Measurements from ENCODE around the gene CFAP61.

The CFAP61 gene

DNA sequence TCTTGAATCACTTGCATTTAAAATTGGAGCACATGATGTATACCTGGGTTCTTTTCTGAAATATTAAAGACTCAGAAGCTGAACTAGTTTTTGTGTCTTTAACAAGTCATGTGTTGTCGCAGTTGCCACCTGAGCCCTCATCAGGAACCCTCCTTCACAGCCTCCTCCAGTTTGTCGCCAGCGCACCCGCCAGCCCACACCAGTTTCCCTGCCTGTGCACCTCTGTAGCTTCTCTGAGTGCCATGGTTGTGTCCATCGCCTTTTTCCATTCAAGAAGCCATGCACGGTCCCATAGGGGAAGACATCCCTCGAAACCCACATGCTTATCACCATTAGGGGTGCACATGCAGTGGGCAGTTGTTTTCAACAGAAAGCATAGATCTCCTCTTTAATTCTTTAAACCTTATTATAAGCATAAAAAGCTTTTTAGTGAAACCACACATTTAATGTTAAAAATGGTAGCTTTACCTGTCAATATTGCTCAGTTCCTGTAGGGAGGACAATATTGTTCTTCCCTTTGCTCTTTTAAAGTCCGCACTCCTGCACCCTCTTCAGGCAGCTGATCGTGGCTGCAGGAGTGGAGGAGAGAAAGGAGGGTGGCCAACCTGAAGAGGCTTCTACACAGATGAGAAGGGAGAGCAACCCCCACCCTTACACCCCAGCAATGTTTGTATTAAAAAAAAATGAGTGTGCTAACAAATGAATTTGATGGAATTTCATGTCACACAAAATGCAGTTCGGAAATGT is 121.9 kb downstream of the CFAP61 start:
- CTCF ChIA-PET, result no interaction called here
- Histone ChIP-seq H3K36me3 (ENCODE audit: control insufficient read depth in 2 of 2, insufficient read depth in 1 of 2, low read length in 2 of 2) (no peaks in the 10 kb centered on the region), H3K4me1 (ENCODE audit: control insufficient read depth, insufficient read depth, low read length) (no peaks in the 10 kb centered on the region), H3K27ac (ENCODE audit: extremely low read depth, low read depth, low read length) (no peak overlapping the region), H3K9me3 (ENCODE audit: control insufficient read depth, insufficient read depth, low read depth, low read length) (no peaks in the 10 kb centered on the region), H3K4me3 (ENCODE audit: low read depth, low read length) (no peak overlapping the region)
- no peak for TF ChIP-seq ZNF830 (tag by site-specific recombination; IDR thresholded peaks at IDR 0.05; ENCODE audit: low read depth)
- no peak for TF ChIP-seq OVOL3 (tag by site-specific recombination; IDR thresholded peaks at IDR 0.05)
- no peak for TF ChIP-seq BCL11A (tag by site-specific recombination; IDR thresholded peaks at IDR 0.05; ENCODE audit: low read depth)
- no peak for TF ChIP-seq ZNF2 (tag by site-specific recombination; IDR thresholded peaks at IDR 0.05)
- TF ChIP-seq, protein P1, sequence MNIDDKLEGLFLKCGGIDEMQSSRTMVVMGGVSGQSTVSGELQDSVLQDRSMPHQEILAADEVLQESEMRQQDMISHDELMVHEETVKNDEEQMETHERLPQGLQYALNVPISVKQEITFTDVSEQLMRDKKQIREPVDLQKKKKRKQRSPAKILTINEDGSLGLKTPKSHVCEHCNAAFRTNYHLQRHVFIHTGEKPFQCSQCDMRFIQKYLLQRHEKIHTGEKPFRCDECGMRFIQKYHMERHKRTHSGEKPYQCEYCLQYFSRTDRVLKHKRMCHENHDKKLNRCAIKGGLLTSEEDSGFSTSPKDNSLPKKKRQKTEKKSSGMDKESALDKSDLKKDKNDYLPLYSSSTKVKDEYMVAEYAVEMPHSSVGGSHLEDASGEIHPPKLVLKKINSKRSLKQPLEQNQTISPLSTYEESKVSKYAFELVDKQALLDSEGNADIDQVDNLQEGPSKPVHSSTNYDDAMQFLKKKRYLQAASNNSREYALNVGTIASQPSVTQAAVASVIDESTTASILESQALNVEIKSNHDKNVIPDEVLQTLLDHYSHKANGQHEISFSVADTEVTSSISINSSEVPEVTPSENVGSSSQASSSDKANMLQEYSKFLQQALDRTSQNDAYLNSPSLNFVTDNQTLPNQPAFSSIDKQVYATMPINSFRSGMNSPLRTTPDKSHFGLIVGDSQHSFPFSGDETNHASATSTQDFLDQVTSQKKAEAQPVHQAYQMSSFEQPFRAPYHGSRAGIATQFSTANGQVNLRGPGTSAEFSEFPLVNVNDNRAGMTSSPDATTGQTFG (tag by site-specific recombination; IDR thresholded peaks at IDR 0.05; ENCODE audit: borderline replicate concordance), result no peak
- TF ChIP-seq ZNF394 (tag by site-specific recombination; IDR thresholded peaks at IDR 0.05; ENCODE audit: borderline replicate concordance), result no peak
- TF ChIP-seq MEIS1 (CRISPR knock-in tag; IDR thresholded peaks at IDR 0.05; ENCODE audit: borderline replicate concordance), result no peak
- TF ChIP-seq, protein P2, sequence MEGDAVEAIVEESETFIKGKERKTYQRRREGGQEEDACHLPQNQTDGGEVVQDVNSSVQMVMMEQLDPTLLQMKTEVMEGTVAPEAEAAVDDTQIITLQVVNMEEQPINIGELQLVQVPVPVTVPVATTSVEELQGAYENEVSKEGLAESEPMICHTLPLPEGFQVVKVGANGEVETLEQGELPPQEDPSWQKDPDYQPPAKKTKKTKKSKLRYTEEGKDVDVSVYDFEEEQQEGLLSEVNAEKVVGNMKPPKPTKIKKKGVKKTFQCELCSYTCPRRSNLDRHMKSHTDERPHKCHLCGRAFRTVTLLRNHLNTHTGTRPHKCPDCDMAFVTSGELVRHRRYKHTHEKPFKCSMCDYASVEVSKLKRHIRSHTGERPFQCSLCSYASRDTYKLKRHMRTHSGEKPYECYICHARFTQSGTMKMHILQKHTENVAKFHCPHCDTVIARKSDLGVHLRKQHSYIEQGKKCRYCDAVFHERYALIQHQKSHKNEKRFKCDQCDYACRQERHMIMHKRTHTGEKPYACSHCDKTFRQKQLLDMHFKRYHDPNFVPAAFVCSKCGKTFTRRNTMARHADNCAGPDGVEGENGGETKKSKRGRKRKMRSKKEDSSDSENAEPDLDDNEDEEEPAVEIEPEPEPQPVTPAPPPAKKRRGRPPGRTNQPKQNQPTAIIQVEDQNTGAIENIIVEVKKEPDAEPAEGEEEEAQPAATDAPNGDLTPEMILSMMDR (tag by site-specific recombination; IDR thresholded peaks at IDR 0.05), result no peak
- TF ChIP-seq ZNF549 (tag by site-specific recombination; IDR thresholded peaks at IDR 0.05), result no peak
- no peak for TF ChIP-seq OSR2 (tag by site-specific recombination; IDR thresholded peaks at IDR 0.05)
- TF ChIP-seq TRIM28 (IDR thresholded peaks at IDR 0.05; ENCODE audit: borderline replicate concordance, low read length), result no peak
- TF ChIP-seq, protein P3, sequence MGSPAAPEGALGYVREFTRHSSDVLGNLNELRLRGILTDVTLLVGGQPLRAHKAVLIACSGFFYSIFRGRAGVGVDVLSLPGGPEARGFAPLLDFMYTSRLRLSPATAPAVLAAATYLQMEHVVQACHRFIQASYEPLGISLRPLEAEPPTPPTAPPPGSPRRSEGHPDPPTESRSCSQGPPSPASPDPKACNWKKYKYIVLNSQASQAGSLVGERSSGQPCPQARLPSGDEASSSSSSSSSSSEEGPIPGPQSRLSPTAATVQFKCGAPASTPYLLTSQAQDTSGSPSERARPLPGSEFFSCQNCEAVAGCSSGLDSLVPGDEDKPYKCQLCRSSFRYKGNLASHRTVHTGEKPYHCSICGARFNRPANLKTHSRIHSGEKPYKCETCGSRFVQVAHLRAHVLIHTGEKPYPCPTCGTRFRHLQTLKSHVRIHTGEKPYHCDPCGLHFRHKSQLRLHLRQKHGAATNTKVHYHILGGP (tag by site-specific recombination; IDR thresholded peaks at IDR 0.05), result no peak
- TF ChIP-seq, protein P4, sequence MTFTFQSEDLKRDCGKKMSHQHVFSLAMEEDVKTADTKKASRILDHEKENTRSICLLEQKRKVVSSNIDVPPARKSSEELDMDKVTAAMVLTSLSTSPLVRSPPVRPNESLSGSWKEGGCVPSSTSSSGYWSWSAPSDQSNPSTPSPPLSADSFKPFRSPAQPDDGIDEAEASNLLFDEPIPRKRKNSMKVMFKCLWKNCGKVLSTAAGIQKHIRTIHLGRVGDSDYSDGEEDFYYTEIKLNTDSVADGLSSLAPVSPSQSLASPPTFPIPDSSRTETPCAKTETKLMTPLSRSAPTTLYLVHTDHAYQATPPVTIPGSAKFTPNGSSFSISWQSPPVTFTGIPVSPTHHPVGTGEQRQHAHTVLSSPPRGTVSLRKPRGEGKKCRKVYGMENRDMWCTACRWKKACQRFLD (tag by site-specific recombination; IDR thresholded peaks at IDR 0.05), result no peak
- TF ChIP-seq ZNF311 (tag by site-specific recombination; IDR thresholded peaks at IDR 0.05; ENCODE audit: borderline replicate concordance), result no peak
- TF ChIP-seq, protein P5, sequence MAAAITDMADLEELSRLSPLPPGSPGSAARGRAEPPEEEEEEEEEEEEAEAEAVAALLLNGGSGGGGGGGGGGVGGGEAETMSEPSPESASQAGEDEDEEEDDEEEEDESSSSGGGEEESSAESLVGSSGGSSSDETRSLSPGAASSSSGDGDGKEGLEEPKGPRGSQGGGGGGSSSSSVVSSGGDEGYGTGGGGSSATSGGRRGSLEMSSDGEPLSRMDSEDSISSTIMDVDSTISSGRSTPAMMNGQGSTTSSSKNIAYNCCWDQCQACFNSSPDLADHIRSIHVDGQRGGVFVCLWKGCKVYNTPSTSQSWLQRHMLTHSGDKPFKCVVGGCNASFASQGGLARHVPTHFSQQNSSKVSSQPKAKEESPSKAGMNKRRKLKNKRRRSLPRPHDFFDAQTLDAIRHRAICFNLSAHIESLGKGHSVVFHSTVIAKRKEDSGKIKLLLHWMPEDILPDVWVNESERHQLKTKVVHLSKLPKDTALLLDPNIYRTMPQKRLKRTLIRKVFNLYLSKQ (tag by site-specific recombination; IDR thresholded peaks at IDR 0.05; ENCODE audit: borderline replicate concordance), result no peak
- no peak for TF ChIP-seq ZNF548 (tag by site-specific recombination; IDR thresholded peaks at IDR 0.05)
- no peak for TF ChIP-seq HOXC10 (CRISPR knock-in tag; IDR thresholded peaks at IDR 0.05)
- TF ChIP-seq ZNF140 (tag by site-specific recombination; IDR thresholded peaks at IDR 0.05), result no peak
- POLR2A ChIA-PET, result no interaction called here
